A549 (cell line): ENCODE measurements around the gene SLC45A3.

ENCODE experiments used
- CHD4 ChIP-seq: fragments of 200-600 bp; sonication (generic); IDR thresholded peaks from 2 replicates; pipeline ENCODE4 v1.6.1; 2016; ENCODE audit warnings: antibody characterized with exemption, mild to moderate bottlenecking, borderline replicate concordance
- EP300 ChIP-seq, 2 experiments: fragments of >200 bp; sonication (Bioruptor Twin); formaldehyde crosslinking; IDR thresholded peaks; 2 replicates in 1 of 2; 3 replicates in 1 of 2; pipeline ENCODE4 v1.6.1; 2016 to 2017
- ESRRA ChIP-seq: fragments of 150-350 bp; IDR thresholded peaks from 2 replicates; pipeline ENCODE4 v1.6.1; 2014; ENCODE audit warnings: mild to moderate bottlenecking, low read length, borderline replicate concordance
- FOSB ChIP-seq: fragments of 250-450 bp; sonication (Bioruptor Pico); IDR thresholded peaks from 2 replicates; pipeline ENCODE4 v1.5.0; 2020; ENCODE audit warnings: mild to moderate bottlenecking, moderate library complexity
- POLR2A ChIP-seq: IDR thresholded peaks from 2 replicates; pipeline ENCODE4 v1.6.1; 2012; ENCODE audit warnings: mild to moderate bottlenecking, low read length
- RFX5 ChIP-seq: fragments of 450-650 bp; IDR thresholded peaks from 2 replicates; pipeline ENCODE4 v1.7.1; 2014; ENCODE audit warnings: antibody characterized with exemption, mild to moderate bottlenecking, moderate library complexity
- SMC3 ChIP-seq: fragments of >200 bp; sonication (Bioruptor Twin); formaldehyde crosslinking; IDR thresholded peaks from 3 replicates; pipeline ENCODE4 v1.6.1; 2018; ENCODE audit warnings: inconsistent platforms
- TF ChIP-seq, protein P1 (sequence below): fragments of >200 bp; sonication (Bioruptor Twin); formaldehyde crosslinking; IDR thresholded peaks from 3 replicates; pipeline ENCODE4 v1.5.1; 2016

DNA sequence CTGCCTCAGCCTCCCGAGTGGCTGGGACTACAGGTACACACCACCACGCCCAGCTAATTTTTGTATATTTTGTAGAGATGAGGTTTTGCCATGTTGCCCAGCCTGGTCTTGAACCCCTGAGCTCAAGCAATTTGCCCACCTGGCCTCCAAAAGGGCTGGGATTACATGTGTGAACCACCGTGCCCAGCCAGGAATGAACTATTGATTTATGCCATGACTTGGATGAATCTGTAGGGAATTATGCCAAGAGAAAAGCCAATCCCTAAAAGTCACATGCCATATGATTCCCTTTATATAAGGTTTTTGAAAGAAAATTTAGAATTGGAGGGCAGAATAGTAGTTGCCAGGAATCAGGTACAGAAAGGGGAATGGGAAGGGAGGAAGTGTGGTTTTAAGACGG lies 19.1 kb upstream of the SLC45A3 start:
- TF ChIP-seq POLR2A (no peak), EP300 (IDR thresholded peaks at IDR 0.05) (no peak), ESRRA (no peak), RFX5 (no peak), SMC3 (no peak), CHD4 (no peak), FOSB (CRISPR knock-in tag) (no peak)
- TF ChIP-seq, protein P1, sequence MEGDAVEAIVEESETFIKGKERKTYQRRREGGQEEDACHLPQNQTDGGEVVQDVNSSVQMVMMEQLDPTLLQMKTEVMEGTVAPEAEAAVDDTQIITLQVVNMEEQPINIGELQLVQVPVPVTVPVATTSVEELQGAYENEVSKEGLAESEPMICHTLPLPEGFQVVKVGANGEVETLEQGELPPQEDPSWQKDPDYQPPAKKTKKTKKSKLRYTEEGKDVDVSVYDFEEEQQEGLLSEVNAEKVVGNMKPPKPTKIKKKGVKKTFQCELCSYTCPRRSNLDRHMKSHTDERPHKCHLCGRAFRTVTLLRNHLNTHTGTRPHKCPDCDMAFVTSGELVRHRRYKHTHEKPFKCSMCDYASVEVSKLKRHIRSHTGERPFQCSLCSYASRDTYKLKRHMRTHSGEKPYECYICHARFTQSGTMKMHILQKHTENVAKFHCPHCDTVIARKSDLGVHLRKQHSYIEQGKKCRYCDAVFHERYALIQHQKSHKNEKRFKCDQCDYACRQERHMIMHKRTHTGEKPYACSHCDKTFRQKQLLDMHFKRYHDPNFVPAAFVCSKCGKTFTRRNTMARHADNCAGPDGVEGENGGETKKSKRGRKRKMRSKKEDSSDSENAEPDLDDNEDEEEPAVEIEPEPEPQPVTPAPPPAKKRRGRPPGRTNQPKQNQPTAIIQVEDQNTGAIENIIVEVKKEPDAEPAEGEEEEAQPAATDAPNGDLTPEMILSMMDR = no peak
